H1 (cell line): ENCODE data around the gene LHFPL2. TPM values are rescaled to one million over a fixed set of nuclear protein-coding genes. Genes with fewer than 3 reads are reported as not detected.

ENCODE experiments used
- CTCF ChIA-PET: fragments of 300-600 bp; sonication (Branson Sonifier 250); formaldehyde crosslinking; loops from one replicate; lab custom pipeline; 2021; ENCODE audit not compliant: partially characterized antibody; lab: Charles Lee
- POLR2A ChIA-PET: fragments of 300-600 bp; sonication (Branson Sonifier 250); formaldehyde crosslinking; loops from one replicate; lab custom pipeline; 2021; ENCODE audit warnings: inconsistent platforms; ENCODE audit not compliant: partially characterized antibody; lab: Charles Lee
- DNase-seq, 2 experiments: peaks; one replicate each; pipeline versions ENCODE4 v3.0.0 to v3.0.0-alpha.2; 2010 to 2022; ENCODE audit warnings: low spot score in 2 of 2, low read depth in 1 of 2, mixed read lengths in 1 of 2
- FAIRE-seq: peaks from 2 replicates; lab custom pipeline; 2011; peaks lifted over from hg19 to GRCh38; lab: Jason Lieb, UNC
- H2AFZ ChIP-seq: 2 replicates; pipeline ENCODE4 v1.8.1; 2012; ENCODE audit warnings: low read length, inconsistent platforms
- H2AK5ac ChIP-seq: 2 replicates; pipeline ENCODE4 v1.6.1; 2013; ENCODE audit warnings: low read depth, low read length
- H2BK120ac ChIP-seq: replicated peaks from 2 replicates; pipeline ENCODE3; 2013; ENCODE audit warnings: low read depth, low read length, inconsistent platforms
- H2BK12ac ChIP-seq: 2 replicates; pipeline ENCODE4 v1.6.1; 2013; ENCODE audit warnings: low read depth, low read length
- H2BK15ac ChIP-seq: 2 replicates; pipeline ENCODE4 v1.6.1; 2013; ENCODE audit warnings: low read length
- H2BK20ac ChIP-seq: 2 replicates; pipeline ENCODE4 v1.6.1; 2013; ENCODE audit warnings: low read length
- H2BK5ac ChIP-seq: 2 replicates; pipeline ENCODE4 v1.6.1; 2013; ENCODE audit warnings: low read depth, low read length
- H3K14ac ChIP-seq: 2 replicates; pipeline ENCODE4 v1.6.1; 2013; ENCODE audit warnings: inconsistent platforms; ENCODE audit not compliant: insufficient read length
- H3K18ac ChIP-seq: 2 replicates; pipeline ENCODE4 v1.6.1; 2013; ENCODE audit warnings: low read length; ENCODE audit errors: extremely low read depth
- H3K23ac ChIP-seq: 2 replicates; pipeline ENCODE4 v1.6.1; 2013; ENCODE audit warnings: inconsistent platforms; ENCODE audit not compliant: insufficient read length
- H3K23me2 ChIP-seq: 2 replicates; pipeline ENCODE4 v1.6.1; 2013; ENCODE audit warnings: low read depth, low read length
- H3K27ac ChIP-seq: 2 replicates; pipeline ENCODE4 v1.6.1; 2011; ENCODE audit warnings: low read depth, low read length, inconsistent platforms
- H3K27me3 ChIP-seq, 4 experiments: replicated peaks in 1 of 4; 1 replicate in 1 of 4; 2 replicates in 3 of 4; pipeline versions ENCODE4 v1.6.1 to v1.8.1; 2011 to 2013; ENCODE audit warnings: low read length in 3 of 4, mild to moderate bottlenecking in 3 of 4, inconsistent platforms in 2 of 4, mixed read lengths in 2 of 4, moderate library complexity in 1 of 4; ENCODE audit not compliant: control insufficient read depth in 3 of 4, insufficient read depth in 3 of 4; ENCODE audit errors: extremely low read depth in 1 of 4
- H3K36me3 ChIP-seq, 4 experiments: 2 replicates each; pipeline versions ENCODE4 v1.6.1 to v1.8.1; 2011 to 2013; ENCODE audit warnings: mild to moderate bottlenecking in 4 of 4, low read length in 3 of 4, moderate library complexity in 2 of 4, control low read depth in 1 of 4, inconsistent platforms in 1 of 4; ENCODE audit not compliant: insufficient read depth in 4 of 4, control insufficient read depth in 2 of 4
- H3K4ac ChIP-seq: replicated peaks from 2 replicates; pipeline ENCODE3; 2013; ENCODE audit warnings: low read length, low read depth, mixed read lengths, inconsistent platforms; ENCODE audit not compliant: insufficient read length
- H3K4me1 ChIP-seq, 4 experiments: replicated peaks in 1 of 4; 1 replicate in 1 of 4; 2 replicates in 3 of 4; pipeline versions ENCODE4 v1.6.1 to v1.8.1; 2011 to 2013; ENCODE audit warnings: low read length in 3 of 4, inconsistent platforms in 2 of 4, mixed read lengths in 1 of 4; ENCODE audit not compliant: insufficient read depth in 4 of 4, control insufficient read depth in 3 of 4
- H3K4me2 ChIP-seq, 2 experiments: 2 replicates each; pipeline versions ENCODE4 v1.6.1 to v1.8.1; 2011 to 2013; ENCODE audit warnings: low read depth in 2 of 2, low read length in 2 of 2, control low read depth in 1 of 2, inconsistent platforms in 1 of 2, mild to moderate bottlenecking in 1 of 2; ENCODE audit not compliant: insufficient read depth in 1 of 2
- H3K4me3 ChIP-seq, 4 experiments: fragments of 200-600, 300-600 bp in 1 of 4; sonication (generic), shearing (Covaris generic), sonication (Bioruptor Twin) in 1 of 4; 2 replicates each; pipeline versions ENCODE4 v1.5.1 to v1.8.1; 2011 to 2016; ENCODE audit warnings: low read length in 4 of 4, low read depth in 3 of 4, control low read depth in 2 of 4, inconsistent platforms in 2 of 4, mild to moderate bottlenecking in 2 of 4, mixed read lengths in 1 of 4, moderate library complexity in 1 of 4; ENCODE audit not compliant: insufficient read depth in 2 of 4; ENCODE audit errors: extremely low read depth in 1 of 4
- H3K56ac ChIP-seq: replicated peaks from 2 replicates; pipeline ENCODE3; 2013; ENCODE audit warnings: low read depth, mild to moderate bottlenecking, mixed read lengths, low read length, inconsistent platforms; ENCODE audit not compliant: insufficient read length
- H3K79me1 ChIP-seq: 2 replicates; pipeline ENCODE4 v1.6.1; 2013; ENCODE audit warnings: low read depth, low read length, control low read depth
- H3K79me2 ChIP-seq, 2 experiments: 2 replicates each; pipeline versions ENCODE4 v1.6.1 to v1.8.1; 2012 to 2013; ENCODE audit warnings: low read length in 2 of 2, mild to moderate bottlenecking in 2 of 2, inconsistent platforms in 1 of 2; ENCODE audit not compliant: insufficient read depth in 2 of 2, control insufficient read depth in 1 of 2
- H3K9ac ChIP-seq, 4 experiments: replicated peaks in 1 of 4; 1 replicate in 1 of 4; 2 replicates in 3 of 4; pipeline versions ENCODE4 v1.6.1 to v1.8.1; 2011 to 2013; ENCODE audit warnings: low read depth in 3 of 4, low read length in 3 of 4, control low read depth in 2 of 4, mild to moderate bottlenecking in 2 of 4, moderate library complexity in 2 of 4, inconsistent platforms in 1 of 4; ENCODE audit errors: extremely low read depth in 1 of 4
- H3K9me3 ChIP-seq, 2 experiments: 2 replicates each; pipeline versions ENCODE4 v1.6.1 to v1.8.1; 2012 to 2013; ENCODE audit warnings: mild to moderate bottlenecking in 2 of 2, moderate library complexity in 2 of 2, control low read depth in 1 of 2, inconsistent platforms in 1 of 2, low read depth in 1 of 2, low read length in 1 of 2, mixed read lengths in 1 of 2; ENCODE audit not compliant: insufficient read depth in 2 of 2
- H4K20me1 ChIP-seq, 2 experiments: replicated peaks in 1 of 2; 2 replicates each; pipeline versions ENCODE3 to v1.8.1; 2011 to 2013; ENCODE audit warnings: inconsistent platforms in 2 of 2, low read length in 2 of 2, mild to moderate bottlenecking in 1 of 2; ENCODE audit not compliant: insufficient read depth in 2 of 2, control insufficient read depth in 1 of 2
- H4K5ac ChIP-seq: 2 replicates; pipeline ENCODE4 v1.6.1; 2013; ENCODE audit warnings: low read length, low read depth, mixed read lengths, inconsistent platforms; ENCODE audit not compliant: insufficient read length
- H4K8ac ChIP-seq: 2 replicates; pipeline ENCODE4 v1.8.0; 2013; ENCODE audit warnings: mild to moderate bottlenecking, moderate library complexity, low read length, inconsistent platforms; ENCODE audit not compliant: insufficient read depth; ENCODE audit errors: extremely low read depth
- H4K91ac ChIP-seq: replicated peaks from 2 replicates; pipeline ENCODE3; 2013; ENCODE audit warnings: low read length, mixed read lengths, inconsistent platforms; ENCODE audit not compliant: insufficient read length
- BCL11A ChIP-seq, 2 experiments: IDR thresholded peaks; one replicate each; pipeline ENCODE4 v1.6.1; 2011; ENCODE audit warnings: low read depth in 2 of 2, low read length in 2 of 2, mild to moderate bottlenecking in 2 of 2
- CTBP2 ChIP-seq: IDR thresholded peaks from 2 replicates; pipeline ENCODE4 v1.7.0; 2011; ENCODE audit warnings: borderline replicate concordance, mild to moderate bottlenecking, moderate library complexity, mixed read lengths, low read length; ENCODE audit not compliant: insufficient read depth, insufficient read length
- CTCF ChIP-seq, 3 experiments: IDR thresholded peaks; 1 replicate in 2 of 3; 2 replicates in 1 of 3; pipeline versions ENCODE4 v1.5.1 to v1.6.1; 2011; ENCODE audit warnings: low read length in 3 of 3, mild to moderate bottlenecking in 3 of 3, inconsistent platforms in 2 of 3, low read depth in 1 of 3, moderate library complexity in 1 of 3; ENCODE audit not compliant: insufficient read depth in 1 of 3; ENCODE audit errors: control extremely low read depth in 1 of 3
- KDM1A ChIP-seq: fragments of 200-600, 300-600 bp; sonication (generic); IDR thresholded peaks from 2 replicates; pipeline ENCODE4 v1.7.1; 2016; ENCODE audit warnings: mild to moderate bottlenecking, low read length, borderline replicate concordance
- MAX ChIP-seq: IDR thresholded peaks from 2 replicates; pipeline ENCODE4 v1.6.1; 2012; ENCODE audit warnings: inconsistent platforms
- NRF1 ChIP-seq: IDR thresholded peaks from 2 replicates; pipeline ENCODE4 v1.6.1; 2011; ENCODE audit warnings: mild to moderate bottlenecking, low read depth, low read length, improper control_type of control experiment
- RAD21 ChIP-seq, 2 experiments: IDR thresholded peaks in 1 of 2; conservative IDR thresholded peaks in 1 of 2; 2 replicates each; pipeline ENCODE4 v1.6.1; 2011; ENCODE audit warnings: low read depth in 2 of 2, low read length in 2 of 2, improper control_type of control experiment in 1 of 2, inconsistent platforms in 1 of 2, mild to moderate bottlenecking in 1 of 2, moderate library complexity in 1 of 2
- RXRA ChIP-seq: IDR thresholded peaks from 2 replicates; pipeline ENCODE4 v1.6.1; 2011; ENCODE audit warnings: low read depth, mild to moderate bottlenecking, low read length, moderate library complexity; ENCODE audit not compliant: insufficient read depth
- SIX5 ChIP-seq: IDR thresholded peaks from 2 replicates; pipeline ENCODE4 v1.6.1; 2011; ENCODE audit warnings: mild to moderate bottlenecking, low read depth, low read length
- SP1 ChIP-seq: IDR thresholded peaks from 2 replicates; pipeline ENCODE4 v1.6.1; 2011; ENCODE audit warnings: low read depth, low read length
- WGBS, 2 experiments: shearing (Covaris generic) in 1 of 2; methylation state at CpG; one replicate each; pipeline versions ENCODE4 v1.1.6 to v1.1.7; 2013 to 2015; ENCODE audit warnings: low lambda C conversion rate in 2 of 2, mixed read lengths in 2 of 2, inconsistent platforms in 1 of 2, low coverage in 1 of 2, missing lambda C conversion rate in 1 of 2; ENCODE audit not compliant: insufficient replicate concordance in 2 of 2, insufficient coverage in 1 of 2, insufficient read length in 1 of 2; ENCODE audit errors: extremely low coverage in 1 of 2, missing lambda C conversion rate in 1 of 2; 5-methylcytosine and 5-hydroxymethylcytosine counted together
- polyA plus RNA-seq, 7 experiments: library from polyadenylated mRNA; depleted of rRNA in 3 of 7; stranded (reverse) in 5 of 7; unstranded in 2 of 7; fragments of >200 nt in 5 of 7; fragments of 200-250 nt in 2 of 7; gene quantifications; 1 replicate in 5 of 7; 2 replicates in 1 of 7; 4 replicates in 1 of 7; pipeline versions ENCODE4 v1.2.1 to v1.2.3, GENCODE V29; 2011 to 2013; ENCODE audit warnings: missing spikeins in 2 of 7, mixed read lengths in 2 of 7
- total RNA-seq: library from RNA; stranded (reverse); fragmentation: NEBNext Ultra II Directional; extraction: Animal tissue kit (Norgen Biotek cat#: 25700); gene quantifications from 2 replicates; pipeline ENCODE4 v1.2.1, GENCODE V29; 2021

The LHFPL2 gene
- total and polyA plus RNA-seq, 2 of the 8 experiments (the other 6 are each of a cell fraction or from before 2014, with no cell fraction given): 9.6 to 43.0 TPM

- Histone ChIP-seq H3K9me3 (no peaks in the 10 kb centered on the region), H3K27ac (no peak overlapping the region)
- WGBS, 2 experiments: 62% methylated on average over 3 of the region's 3 CpGs; no CpG with 5 or more reads in 1 of the 2 experiments
- no peak for TF ChIP-seq SIX5
- TF ChIP-seq CTBP2: no peak
- no peak for TF ChIP-seq BCL11A (IDR thresholded peaks at IDR 0.05; ENCODE audit: low read depth in 2 of 2, low read length in 2 of 2)
- no peak for TF ChIP-seq NRF1
- peak; percentile 52 to 57 for TF ChIP-seq RAD21 (IDR thresholded peaks at IDR 0.05 in 1 of 2, conservative IDR thresholded peaks at IDR 0.05 in 1 of 2; ENCODE audit: low read depth in 2 of 2, low read length in 2 of 2)
- TF ChIP-seq KDM1A: no peak
- TF ChIP-seq RXRA: no peak
- TF ChIP-seq MAX: no peak
- no peak for TF ChIP-seq SP1
- TF ChIP-seq CTCF (IDR thresholded peaks at IDR 0.05; ENCODE audit: control extremely low read depth in 1 of 3, insufficient read depth in 1 of 3, low read depth in 1 of 3, low read length in 3 of 3): peak in 2 of 3 experiments; percentile 45 to 71; a peak in 2 of 4 replicates
Measured at GRCh38 chr5:78533356-78533755, 115.2 kb downstream of the LHFPL2 start.

More at GRCh38 chr5:78533356-78533755, 115.2 kb downstream of the LHFPL2 start:
- H3K18ac ChIP-seq: no peak overlapping the region
- H3K36me3 ChIP-seq: no peaks in the 10 kb centered on the region
- no peak overlapping the region for H2AFZ ChIP-seq
- H2BK15ac ChIP-seq: no peak overlapping the region
- H3K23ac ChIP-seq: no peak overlapping the region
- FAIRE-seq (no peak), DNase-seq (no peak)
- H2BK20ac ChIP-seq: no peak overlapping the region
- no peak overlapping the region for H4K91ac ChIP-seq
- H3K79me1 ChIP-seq: peaks cover 3% of the 10 kb centered on the region; the same call in 1 of the 2 replicates
- no peak overlapping the region for H2AK5ac ChIP-seq
- H3K27me3 ChIP-seq: no peaks in the 10 kb centered on the region
- H2BK12ac ChIP-seq: no peak overlapping the region
- H4K8ac ChIP-seq: no peak overlapping the region
- no peaks in the 10 kb centered on the region for H3K23me2 ChIP-seq
- no peak overlapping the region for H2BK5ac ChIP-seq
- no peaks in the 10 kb centered on the region for H4K20me1 ChIP-seq
- no peak overlapping the region for H3K4me3 ChIP-seq
- H3K56ac ChIP-seq: no peak overlapping the region
- H4K5ac ChIP-seq: no peak overlapping the region
- peaks cover 0 to 7% (median 5%) of the 10 kb centered on the region in 4 experiments; a peak in 3 of 7 replicates for H3K4me1 ChIP-seq
- peaks cover 0 to 45% of the 10 kb centered on the region in 2 experiments; a peak in 2 of 4 replicates for H3K79me2 ChIP-seq
- ChIA-PET CTCF (interaction anchor here (0.6 to 5.4 kb wide), 53 partner anchors 9 to 488 kb away, joined by 3 to 31 read pairs (median 4); no protein-coding TSS in a partner anchor), POLR2A (interaction anchor here (1.0 to 1.2 kb wide), 2 partner anchors 14 to 24 kb away, joined by 3 read pairs; no protein-coding TSS in a partner anchor)
- no peak overlapping the region for H3K4me2 ChIP-seq
- no peak overlapping the region for H3K4ac ChIP-seq
- H3K14ac ChIP-seq: no peak overlapping the region
- no peak overlapping the region for H2BK120ac ChIP-seq
- no peak overlapping the region for H3K9ac ChIP-seq
